HepG2 (cell line): ENCODE data around the gene AVPR2.

Experiments used
- MAFG ChIP-seq: sonication (generic); formaldehyde crosslinking; IDR thresholded peaks from 2 replicates; pipeline ENCODE4 v1.5.1; 2020; ENCODE audit warnings: mild to moderate bottlenecking, missing genetic modification reagents
- SP140L ChIP-seq: sonication (generic); formaldehyde crosslinking; IDR thresholded peaks from 2 replicates; pipeline ENCODE4 v1.4.0; 2020; ENCODE audit warnings: missing genetic modification reagents, borderline replicate concordance
- TAF15 ChIP-seq: fragments of 200-400 bp; formaldehyde crosslinking; IDR thresholded peaks from one replicate; pipeline ENCODE4 v1.6.1; 2018; ENCODE audit warnings: mild to moderate bottlenecking, low read depth, low read length; ENCODE audit not compliant: poor library complexity, severe bottlenecking
- ZSCAN22 ChIP-seq: sonication (generic); formaldehyde crosslinking; IDR thresholded peaks from 2 replicates; pipeline ENCODE4 v1.4.0; 2020; ENCODE audit warnings: mild to moderate bottlenecking, missing genetic modification reagents

DNA sequence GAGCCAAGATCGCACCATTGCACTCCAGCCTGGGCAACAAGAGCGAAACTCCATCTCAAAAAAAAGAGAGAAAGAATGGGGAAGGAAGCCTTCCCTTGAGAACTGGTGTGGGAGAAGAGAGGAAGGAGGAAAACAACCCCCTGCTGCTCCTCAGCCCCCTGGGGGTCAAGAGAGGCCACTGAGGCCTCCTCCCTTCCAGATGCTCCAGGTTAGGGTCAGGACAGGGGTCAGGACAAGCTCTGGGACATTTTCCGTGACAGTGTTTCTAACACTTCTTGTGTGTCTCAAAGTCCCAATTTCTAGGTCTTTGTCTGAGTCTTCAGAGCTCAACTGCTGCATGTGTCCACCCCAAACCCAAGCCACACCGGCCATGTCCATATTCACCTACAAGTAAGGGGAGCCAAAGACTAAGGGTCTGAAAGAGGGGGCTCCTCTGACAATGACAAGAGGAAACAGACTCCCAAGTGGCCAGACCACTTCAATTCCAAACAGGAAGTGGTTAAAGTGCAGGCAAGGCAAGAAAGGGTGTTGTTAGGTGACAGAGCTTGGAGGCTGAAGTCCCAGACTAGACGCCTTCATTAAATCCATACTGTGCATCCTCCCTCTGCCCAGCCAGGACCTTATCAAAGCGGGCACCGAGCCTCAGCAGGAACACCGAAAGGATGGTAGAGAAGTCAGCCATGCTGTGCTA lies 26.8 kb upstream of the AVPR2 start:
- no peak for TF ChIP-seq TAF15
- no peak for TF ChIP-seq MAFG (CRISPR knock-in tag)
- TF ChIP-seq ZSCAN22 (CRISPR knock-in tag), result no peak
- TF ChIP-seq SP140L (CRISPR knock-in tag), result no peak
